D341Med (cell line): ENCODE measurements around the gene TCF3.

Experiments
- DNase-seq: peaks from one replicate; pipeline ENCODE4 v3.0.0; 2012; ENCODE audit warnings: low spot score

The TCF3 gene

GRCh38 chr19:1630012-1630411 is 22.4 kb downstream of the TCF3 start:
- DNase-seq, result no peak

- DNase-seq, result no peak
Observed at GRCh38 chr19:1629256-1629808, 23.1 kb downstream of the TCF3 start.

DNA sequence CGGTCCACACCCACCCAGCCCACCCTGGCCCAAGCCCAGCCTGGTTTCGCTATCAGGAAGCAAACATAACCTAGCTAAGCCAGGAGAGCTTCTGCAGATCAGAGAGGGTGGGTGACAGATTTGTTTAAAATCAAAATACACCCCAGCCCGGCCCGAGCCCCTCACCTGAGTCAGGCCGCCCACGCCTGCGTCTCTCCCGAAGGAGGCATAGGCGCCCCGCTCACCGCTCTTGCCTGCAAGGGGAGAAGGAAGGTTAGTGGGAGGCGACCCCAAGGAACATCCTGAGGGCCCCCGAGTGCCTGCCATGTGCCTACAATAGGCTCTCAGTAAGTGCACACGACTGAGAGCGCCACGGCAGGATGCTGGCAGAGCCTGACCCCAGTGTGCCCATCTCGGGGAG is 25.2 kb downstream of the TCF3 start:
- DNase-seq, result no peak

GRCh38 chr19:1626417-1627010 is 25.9 kb downstream of the TCF3 start:
- no peak for DNase-seq

- peak; percentile 90 for DNase-seq
Observed at GRCh38 chr19:1624458-1624857, 28.0 kb downstream of the TCF3 start.

DNA sequence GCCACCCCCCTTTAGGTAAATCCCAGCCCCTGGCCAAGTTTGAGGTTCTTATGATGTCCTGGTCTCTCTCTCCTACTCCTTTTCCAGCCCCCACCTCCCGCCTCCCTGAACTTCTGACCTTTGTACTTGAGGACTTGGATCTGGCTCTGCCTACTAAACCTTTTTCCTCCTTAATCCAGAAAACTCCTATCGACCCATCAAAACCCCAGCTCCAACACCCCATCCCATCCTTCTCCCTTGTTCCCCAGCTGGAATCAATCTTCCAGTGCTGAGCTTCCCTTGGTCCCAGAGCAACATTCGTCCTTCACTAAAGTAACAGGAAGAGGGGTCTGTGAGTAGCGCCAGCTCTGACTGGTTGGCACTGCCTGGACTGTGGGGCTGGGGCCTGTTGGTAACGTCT is 29.9 kb downstream of the TCF3 start:
- DNase-seq, result no peak

DNA sequence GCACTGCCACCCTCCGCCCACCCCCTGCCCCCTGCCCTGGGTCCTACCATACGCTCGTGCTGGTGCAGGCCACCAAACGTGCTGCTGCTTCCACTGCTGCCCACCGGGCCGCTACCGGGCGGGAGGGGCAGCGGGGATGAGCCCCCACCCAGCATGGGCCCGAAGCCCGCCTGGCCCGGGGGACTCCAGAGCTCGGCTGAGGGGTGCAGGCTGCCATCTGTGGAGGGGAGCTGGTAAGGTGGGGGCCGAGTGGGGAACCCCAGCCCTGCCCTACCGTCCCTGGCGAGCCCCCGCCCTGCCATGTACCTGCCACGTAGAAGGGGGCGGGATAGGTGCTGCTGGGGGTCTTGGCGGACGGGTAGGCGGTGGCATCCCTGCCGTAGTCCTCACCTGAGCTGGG is 30.4 kb downstream of the TCF3 start:
- DNase-seq, result no peak

DNA sequence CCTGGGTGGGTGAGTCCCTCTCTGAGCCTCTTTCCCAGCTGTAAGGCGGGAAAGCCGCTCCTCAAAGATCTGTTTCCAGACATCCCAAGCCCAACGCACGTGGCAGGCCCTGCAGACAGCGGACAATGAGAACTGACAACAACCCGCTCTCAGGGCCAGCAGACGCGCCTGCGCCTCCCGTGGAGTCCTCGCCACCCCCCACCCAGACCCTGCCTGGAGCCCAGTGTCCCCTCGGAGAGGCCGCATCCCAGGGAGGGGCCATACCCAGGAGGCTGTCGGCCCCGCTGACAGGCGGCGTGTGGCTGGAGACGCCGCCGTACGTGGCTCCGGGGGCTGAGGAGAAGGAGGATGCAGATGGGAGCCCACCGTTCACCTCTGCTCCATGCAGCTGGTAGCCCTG is 30.8 kb downstream of the TCF3 start:
- no peak for DNase-seq

DNA sequence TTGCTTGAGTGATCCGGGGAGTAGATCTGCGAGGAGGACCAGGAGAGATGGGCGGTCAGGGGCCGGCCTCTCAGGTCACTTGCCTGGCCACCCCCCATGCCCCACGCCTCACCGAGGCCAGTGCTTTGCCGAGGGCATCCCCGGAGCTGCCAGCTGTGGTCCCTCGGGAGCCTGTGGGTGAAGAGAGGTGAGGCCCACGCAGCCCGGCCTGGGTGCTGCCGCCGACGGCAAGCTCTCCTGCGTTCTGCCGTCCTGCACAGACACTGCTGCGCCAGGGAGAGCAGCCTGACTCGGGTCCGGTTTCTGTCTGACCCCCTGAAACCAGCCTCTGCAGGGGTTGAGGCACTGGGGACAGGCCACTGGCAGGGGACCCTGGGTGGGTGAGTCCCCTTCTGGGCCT is 31.4 kb downstream of the TCF3 start:
- no peak for DNase-seq

- DNase-seq, result no peak
Observed at GRCh38 chr19:1620502-1620901, 31.9 kb downstream of the TCF3 start.

DNA sequence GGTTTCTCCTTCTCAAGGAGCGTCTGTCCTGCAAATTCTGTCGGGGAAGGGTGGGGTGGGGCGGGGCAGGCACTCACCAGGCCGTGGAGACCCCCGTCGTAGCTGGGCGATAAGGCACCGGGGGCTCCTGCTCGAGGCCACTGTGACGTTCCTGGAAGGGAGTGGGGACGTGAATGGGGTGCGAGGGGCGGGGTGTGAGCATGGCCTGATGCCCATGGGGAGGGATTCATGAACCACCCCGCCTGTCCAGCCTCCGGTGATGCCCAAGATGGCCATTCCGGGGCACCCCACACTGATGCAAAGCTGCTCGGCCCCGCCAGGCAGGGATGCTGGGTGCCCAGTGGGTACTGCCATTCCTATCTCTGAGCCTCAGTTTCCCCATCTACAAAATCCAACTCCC is 32.7 kb downstream of the TCF3 start:
- DNase-seq, result no peak

GRCh38 chr19:1619094-1619439 is 33.3 kb downstream of the TCF3 start:
- DNase-seq, result peak; percentile 44

- DNase-seq, result peak; percentile 84
Observed at GRCh38 chr19:1618157-1619093, 34.0 kb downstream of the TCF3 start.

DNA sequence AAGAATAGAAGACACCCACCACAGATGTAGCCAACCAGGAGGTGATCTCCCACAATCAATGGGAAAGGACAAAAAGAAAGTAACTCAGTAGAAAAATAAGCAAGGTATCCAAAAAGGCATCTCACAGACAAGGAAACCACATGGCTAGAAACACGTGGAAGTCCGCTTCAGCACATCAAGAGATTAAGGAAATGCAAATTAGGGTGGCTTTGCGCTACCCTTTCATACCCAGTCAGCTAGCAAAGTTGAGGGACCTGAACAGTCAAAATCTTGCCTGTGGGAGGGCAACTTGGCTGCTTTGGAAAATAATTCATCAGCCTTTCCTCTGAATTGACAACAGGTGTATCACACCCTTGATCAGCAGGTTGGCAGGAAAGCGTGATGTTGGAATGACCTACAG is 35.5 kb downstream of the TCF3 start:
- DNase-seq, result no peak

GRCh38 chr19:1616396-1616795 is 36.0 kb downstream of the TCF3 start:
- DNase-seq, result no peak

DNA sequence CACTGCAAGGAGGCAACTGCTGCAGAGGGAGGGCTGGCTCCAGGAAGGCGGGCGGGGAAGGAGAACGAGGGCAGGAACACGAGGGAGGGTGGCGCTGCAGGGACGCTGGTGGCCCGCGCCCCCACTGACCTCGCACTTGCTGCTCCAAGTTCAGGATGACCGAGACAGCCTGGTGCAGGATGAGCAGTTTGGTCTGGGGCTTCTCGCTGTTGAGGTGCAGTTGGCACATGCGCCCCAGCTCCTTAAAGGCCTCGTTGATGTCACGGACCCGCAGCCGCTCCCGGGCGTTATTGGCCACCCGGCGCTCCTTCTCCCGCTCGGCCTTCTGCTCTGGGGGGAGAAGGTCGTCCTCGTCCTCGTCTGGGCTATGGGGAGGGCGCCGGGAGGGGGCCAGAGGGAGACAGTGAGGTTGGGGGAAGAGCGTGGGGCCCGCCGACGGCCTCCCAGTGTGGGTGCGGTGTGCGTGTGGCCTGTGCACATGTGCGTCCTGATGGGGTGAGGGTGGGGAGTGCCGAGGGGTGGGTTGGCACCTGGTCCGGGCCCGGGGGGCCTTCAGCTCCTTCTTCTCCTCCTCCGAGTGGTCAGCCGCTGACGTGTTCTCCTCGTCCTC is 37.2 kb downstream of the TCF3 start:
- no peak for DNase-seq

DNA sequence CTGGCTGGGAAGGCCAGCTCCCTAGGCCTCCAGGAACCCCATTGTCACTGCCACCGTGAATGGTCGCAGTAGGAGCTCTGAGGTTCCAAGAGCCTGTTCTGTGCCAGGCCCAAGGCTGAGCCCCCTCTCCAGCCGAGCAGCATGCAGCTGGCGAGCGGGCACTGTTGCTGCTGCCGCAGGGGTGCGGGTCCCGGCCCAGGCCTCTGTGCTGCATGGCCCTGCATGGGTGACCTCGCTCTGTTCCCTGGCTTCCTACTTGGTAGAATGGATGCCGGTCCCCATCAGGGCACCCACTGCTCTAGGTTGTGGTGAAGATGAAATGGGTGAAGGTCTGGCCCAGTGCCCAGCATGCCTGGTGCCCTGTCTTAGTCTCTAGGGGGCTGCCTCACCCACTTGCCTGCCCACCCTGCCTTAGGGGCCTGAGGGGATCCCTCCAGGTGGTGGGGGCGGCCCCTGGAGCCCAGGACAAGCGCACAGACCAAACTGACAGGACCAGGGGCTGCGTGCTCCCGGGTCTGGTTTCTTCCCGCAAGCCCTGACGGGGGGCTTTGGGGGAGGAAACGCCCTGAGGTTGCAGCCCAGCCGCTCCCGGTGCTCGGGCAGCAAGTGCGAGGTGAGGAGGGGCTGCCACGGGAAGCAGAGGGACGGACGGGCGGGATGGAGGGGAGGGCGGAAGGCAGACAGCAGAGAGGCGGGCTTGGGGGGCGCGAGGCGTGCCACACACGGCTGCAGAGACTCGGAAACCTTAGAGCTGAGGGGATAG is 38.4 kb downstream of the TCF3 start:
- DNase-seq, result no peak

DNA sequence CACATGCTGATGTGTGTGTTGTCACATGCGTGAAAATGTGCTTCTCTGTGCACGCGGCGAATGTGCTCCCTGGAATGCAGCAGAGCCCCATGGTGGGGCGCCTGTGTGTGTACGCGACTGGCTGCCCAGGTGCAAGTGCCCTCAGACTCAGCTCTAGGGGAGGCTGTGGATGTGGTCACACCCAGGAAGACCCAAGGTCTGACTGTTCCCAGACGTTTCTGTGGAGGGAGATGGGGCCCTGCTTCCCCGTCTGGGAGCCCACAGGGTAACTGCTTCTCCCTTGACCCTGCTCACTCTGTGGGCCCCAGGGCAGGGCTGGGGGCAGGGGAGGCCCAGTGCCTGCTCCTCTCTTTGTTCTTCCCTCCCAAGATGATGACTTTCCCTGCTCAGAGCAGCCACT is 39.3 kb downstream of the TCF3 start:
- no peak for DNase-seq

DNA sequence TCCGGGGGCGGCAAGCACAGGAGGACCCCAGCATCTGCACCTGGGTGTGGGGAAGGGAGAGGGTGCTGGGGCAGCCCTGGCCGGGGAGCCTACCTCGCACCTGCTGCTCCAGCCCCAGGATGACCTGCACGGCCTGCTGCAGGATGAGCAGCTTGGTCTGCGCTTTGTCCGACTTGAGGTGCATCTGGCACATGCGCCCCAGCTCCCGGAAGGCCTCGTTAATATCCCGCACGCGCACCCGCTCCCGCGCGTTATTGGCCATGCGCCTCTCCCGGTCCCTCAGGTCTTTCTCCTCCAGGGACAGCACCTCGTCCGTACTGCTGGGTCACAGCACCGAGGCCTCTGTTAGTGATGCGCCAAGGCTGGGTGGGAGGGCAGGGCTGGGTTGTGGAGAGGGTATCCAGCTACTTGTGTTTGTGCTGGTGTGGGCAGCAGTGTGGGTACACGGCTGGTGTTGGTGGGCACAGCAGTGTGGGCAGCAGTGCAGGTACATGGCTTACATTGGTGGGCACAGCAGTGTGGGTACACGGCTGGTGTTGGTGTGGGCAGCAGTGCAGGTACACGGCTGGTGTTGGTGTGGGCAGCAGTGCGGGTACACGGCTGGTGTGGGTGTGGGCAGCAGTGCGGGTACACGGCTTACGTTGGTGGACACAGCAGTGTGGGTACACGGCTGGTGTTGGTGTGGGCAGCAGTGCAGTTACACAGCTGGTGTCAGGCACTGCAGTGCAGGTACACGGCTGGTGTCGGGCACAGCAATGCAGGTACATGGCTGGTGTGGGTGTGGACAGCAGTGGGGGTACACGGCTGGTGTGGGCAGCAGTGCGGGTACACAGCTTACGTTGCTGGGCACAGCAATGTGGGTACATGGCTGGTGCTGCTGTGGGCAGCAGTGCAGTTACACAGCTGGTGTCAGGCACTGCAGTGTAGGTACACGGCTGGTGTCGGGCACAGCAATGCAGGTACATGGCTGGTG is 40.0 kb downstream of the TCF3 start:
- no peak for DNase-seq

GRCh38 chr19:1611353-1611752 is 41.1 kb downstream of the TCF3 start:
- no peak for DNase-seq

DNA sequence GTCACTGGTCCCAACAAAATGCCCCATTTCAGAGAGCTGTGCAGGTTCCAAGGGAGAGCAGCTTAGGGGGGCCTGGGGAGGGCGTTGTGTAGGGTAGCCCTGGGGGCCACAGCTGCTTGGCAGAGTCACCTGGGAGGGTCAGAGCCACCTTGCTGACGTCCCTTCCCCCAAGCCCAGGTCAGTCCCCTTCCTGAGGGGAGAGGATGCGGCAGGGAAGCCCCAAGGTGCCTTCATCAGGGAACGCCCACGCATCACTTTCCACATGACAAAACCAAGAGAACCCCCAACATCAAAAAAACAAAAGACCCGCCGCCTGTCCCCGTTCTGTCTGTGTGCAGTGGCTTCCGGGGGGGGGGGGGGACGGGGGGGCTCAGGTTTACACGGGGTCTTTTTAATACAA is 41.8 kb downstream of the TCF3 start:
- DNase-seq, result no peak
